Muscle of arm (tissue), 12 donors: ENCODE results near the gene MESP2. TPM values are rescaled to one million over a fixed set of nuclear protein-coding genes. Genes with fewer than 3 reads are reported as not detected.

Experiments
- DNase-seq: peaks from one replicate; pipeline ENCODE4 v3.0.0-alpha.2; 2013
- polyA plus RNA-seq, 12 donors: library from polyadenylated mRNA; unstranded; fragments of 120-200 nt; gene quantifications; one replicate each; pipeline ENCODE4 v1.2.1, GENCODE V29; 2013; ENCODE audit not compliant: insufficient read length in 12 of 12

The MESP2 gene
- polyA plus RNA-seq, 12 donors, result 0.11 to 1.0 (median 0.40) TPM; not detected in 4

DNA sequence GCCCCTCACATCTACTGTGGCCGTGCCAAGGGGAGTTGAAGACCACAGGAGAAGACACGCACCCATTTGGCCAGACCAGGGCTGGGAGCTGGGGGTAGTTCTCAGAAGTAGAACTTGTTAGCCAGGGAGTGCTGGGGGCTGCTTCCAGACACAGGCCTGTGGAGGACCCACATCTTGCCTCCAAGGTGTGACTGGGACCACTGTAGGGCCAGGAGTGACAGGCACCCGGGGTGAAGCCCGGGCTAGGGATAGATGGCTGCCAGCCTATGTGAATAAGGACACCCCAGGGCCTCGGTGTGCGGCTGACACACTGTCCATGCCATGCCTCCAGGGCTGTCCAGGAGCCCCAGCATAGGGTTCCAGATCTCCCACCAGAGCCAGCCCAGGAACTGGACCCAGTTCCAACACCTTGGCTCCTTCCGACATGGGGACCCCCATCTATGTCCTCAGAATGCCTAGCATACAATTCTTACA, 36.8 kb downstream of the MESP2 start:
- no peak for DNase-seq

DNA sequence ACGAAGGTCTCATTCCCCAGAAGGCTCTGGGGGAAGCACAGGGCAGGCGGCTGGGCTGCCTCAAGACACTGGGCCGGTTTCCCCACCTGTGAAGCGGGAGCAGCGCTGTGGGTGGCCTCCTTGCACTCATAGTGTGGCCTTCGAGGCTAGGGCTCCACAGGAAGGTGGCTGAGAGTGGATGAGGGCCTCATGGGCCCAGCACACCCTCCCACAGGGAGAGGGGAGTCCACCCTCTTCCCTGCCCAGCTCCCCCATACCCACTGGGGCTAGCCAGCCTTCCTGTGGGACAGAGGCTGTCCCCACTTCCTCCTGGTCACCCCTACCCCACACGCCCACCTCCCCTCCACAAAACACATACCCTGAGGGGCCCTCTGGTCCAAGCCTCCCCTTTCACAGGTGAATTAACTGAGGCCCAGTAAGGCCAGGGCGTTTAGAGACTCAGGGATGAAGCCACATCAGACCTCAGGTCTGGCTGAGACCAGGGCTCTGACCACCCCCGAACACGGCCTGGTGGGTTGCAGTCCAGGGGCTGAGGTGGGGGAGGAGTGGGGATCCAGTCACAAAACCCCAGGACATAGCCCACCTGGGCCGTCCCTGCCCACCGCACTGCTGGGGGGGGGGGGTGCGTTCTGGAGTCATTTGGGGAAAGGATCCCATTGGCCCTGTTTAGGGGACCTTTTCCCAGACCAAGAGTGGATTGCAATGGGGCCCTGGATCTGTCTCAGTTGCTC, 37.4 kb downstream of the MESP2 start:
- DNase-seq, result no peak

DNA sequence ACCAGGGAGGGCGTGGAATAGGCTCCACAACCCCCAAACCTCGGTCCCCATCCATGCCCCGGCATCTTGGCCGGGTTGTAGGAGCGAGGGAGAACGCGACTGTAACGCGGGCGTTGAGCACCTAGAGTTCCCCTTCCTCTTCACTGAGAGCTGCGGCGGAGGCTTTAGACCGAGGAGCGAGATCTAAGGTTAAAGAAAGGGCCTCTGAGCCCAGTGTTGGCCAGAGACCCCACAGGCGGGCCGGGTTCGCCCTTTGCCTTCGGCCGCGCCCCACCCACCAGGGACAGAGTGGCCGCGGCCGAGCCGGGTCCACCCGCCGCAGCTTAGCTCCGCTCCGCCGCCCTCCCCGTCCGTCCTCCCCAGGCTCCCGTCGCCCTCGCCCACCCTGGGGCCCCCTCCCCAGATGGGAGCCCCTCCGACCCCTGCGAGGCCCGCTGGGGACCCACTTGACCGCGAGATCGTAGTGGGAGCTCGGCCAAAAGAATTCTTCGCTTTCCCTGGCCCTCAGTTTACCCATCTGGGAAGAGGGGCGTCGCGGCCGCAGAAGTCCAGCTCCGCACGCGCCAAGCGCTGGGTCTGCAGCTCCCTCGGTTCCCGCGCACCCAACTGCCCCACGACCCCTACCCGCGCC, 38.1 kb downstream of the MESP2 start:
- DNase-seq, result no peak

DNA sequence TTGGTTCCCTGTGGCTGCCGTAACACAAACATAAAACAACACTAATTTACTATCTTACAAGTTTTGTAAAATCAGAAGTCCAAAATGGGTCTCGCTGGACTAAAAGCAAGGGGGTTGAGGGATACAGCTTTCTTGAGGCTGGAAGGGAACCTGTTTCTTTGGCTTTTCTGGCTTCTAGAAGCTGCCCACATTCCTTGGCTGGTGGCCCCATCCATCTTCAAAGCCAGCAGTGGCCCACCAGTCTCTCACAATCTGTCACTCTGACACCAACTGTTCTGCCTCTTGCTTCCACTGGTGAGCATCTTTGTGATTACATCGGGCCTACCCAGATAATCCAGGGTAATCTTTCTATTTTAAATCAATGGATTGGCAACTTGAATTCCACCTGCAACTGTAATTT, 39.6 kb downstream of the MESP2 start:
- DNase-seq, result no peak

DNA sequence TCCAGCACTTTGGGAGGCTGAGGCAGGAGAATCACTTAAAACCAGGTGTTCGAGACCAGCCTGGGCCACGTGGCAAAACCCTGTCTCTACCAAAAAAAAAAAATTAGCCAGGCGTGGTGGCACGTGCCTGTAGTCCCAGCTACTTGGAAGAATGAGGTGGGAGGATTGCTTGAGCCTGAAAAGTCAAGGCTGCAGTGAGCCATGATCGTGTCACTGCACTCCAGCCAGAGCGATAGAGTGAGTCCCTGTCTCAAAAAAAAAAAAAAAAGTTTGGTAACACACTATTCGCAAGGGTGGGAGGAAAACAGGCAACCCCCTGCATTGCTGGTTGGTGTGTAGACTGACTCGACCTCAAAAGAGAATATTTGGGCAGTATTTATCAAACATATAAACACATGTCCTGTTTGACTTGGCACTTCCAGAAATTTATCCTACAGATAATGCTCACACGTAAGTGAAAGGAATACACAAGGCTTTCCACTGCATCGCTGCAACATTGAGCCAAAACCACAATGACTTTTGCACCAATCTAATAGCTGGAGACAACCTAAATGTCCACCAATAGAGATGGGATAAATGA, 41.7 kb downstream of the MESP2 start:
- DNase-seq, result no peak

DNA sequence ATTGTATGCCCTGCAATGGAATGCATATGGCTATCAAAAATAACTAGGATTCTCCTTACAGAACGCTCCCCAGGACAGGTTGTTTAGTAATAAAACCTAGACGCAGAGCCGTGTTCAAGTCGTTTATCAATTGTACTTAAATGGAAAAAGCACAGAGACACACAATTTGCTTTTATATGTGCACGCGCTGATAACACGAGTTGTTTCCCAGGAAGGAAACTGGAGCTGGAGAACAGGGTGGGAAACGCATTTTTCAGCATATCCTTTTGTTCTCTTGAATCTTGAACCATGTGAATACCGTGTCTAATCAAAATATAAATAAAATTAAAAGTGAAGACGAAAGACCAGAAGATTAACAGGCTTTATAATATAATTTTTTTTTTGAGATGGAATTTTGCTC, 42.2 kb downstream of the MESP2 start:
- DNase-seq, result no peak

DNA sequence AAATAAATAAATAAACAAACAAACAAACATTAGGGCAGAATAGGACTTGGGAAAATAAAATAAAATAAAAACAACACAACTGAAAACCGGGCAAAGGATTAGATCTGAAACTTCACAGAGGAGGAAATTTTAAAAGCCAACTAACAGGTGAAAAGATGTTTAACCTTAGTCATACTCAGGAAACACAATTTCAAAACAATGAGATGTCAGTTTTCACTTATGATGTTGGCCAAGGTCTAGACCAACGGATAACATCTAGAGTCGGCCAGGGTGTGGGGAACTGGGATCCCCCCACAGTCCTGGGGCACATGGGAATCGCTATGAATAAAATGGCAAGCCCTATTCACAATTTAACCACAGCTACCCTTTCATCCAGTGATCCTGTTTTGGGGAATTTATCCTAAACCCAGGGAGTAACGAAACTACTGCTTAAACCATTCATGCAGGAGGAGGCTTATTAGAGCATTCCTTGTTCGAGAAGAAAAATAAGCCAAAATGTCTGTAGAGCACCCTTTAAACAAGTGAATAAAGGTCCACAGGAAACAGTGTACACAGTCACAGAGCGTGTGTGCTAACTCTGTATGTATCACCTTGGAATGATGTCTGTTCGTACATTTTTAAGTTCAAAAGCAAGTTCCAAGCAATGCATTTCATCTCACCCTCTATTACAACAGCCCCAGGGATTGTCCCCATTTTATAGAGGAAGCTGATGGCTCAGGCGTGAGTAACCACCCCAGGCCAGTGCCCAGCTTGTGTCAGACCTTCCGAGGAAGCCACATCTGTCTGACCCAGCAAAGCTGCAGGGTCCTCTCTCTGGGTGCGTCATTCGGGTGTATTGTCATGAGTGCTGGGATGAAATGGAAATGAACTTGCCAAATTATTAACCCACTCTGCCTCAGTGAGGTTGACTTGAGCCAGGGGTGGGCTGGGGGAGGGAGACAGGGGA, 44.8 kb downstream of the MESP2 start:
- no peak for DNase-seq

DNA sequence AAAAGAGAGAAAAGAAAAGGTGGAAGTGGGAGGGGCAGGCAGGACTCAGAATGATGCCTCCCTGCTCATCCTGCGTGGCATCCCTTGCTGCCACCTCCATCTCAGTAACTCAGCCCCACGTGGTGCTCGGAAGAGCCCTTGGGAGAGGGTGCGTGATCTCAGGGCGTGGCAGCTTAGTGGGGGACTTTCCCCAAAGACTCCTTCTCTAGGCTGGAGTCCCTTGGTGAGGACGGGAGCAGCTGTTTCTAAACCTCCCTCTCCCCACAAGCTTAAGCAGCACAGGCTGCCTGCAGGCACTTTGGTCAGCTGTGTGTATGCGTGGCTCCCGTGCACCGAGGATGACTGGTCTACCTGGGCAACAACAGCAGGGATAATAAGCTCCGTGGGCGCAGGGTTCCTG, 45.9 kb downstream of the MESP2 start:
- no peak for DNase-seq

DNA sequence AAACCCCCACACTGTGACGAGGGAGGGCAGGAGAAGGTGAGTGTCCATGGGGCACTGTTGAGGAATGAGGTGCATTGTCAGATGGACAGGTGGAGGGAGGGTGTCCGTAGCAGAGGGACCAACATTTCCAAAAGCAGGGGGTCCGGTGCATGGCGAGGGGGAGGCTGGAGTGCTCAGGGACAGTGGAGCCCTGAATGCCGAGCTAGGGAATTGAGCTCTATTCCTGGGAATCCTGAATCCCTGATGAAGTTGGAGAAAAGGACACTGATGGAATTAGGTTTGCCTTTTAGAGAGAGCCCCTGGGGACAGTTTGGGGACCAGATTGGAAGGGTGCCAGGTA, 46.4 kb downstream of the MESP2 start:
- no peak for DNase-seq

DNA sequence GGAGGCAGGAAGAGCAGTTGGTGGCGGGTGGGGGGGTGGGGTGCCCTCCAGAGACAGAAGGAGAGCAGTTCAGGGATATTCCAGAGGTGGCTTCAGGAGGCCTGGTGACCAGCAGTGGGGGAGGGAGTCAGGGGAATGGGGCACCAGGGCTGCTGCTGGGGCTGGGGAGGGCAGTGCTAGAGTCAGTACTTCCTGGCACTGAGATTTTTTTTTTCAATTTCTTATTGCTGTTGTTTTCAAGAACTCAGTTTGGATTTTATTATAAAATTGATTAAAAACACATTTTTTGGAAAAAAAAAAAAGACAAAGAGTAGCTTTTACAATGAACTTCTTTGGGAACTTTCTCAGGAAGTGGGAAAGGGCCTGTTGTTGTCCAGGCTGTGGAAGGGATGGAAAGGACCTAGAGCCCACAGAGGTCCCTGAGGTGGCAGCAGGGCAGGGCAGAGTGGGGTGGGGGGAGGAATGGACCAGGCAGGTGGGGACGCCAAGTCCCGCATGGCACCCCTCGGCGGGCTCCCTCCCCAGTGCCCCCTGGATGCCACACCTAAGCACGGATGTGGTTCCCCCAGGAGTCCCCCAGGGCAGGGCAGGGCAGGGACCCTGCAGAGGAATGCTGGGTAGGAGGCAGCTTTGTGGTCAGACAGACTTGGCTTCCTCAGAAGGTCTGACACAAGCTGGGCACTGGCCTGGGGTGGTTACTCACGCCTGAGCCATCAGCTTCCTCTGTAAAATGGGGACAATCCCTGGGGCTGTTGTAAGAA, 47.0 kb downstream of the MESP2 start:
- no peak for DNase-seq

DNA sequence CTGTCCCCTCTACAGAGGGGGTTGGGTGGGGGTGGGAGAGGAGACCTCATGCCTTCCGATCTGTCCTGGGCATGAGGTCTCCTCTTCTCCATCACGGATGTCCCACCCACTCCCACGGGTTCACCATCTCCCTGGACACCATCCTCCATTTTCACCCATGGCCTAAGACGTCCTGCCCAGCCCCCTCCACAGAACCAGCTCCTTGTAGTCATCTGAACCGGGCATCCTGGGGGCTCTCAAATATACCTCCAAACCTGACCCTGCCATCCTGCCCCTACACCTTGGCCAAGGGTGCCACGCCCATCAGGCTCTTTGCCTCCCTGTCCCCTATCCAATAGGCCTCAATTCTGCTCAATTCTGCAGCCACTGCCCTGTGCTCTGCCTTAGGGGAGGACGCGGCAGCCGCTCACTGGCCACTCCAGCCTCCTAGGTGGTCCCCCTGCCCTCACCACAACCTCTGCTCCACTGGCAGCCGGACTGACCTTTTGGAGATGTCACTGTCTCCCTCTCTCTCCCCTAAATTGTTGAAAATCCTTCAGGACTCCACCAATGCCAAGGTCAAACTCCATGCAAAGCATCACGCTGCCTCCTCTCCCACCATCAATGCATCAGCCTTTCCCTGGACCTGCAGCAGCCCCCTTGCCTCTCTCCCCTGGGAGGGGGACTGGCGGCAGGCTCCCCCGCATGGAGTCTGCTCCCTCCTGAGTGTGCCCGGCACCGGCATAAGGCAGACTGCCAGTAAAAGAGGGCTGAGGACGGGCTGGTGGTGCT, 47.9 kb downstream of the MESP2 start:
- DNase-seq, result no peak

DNA sequence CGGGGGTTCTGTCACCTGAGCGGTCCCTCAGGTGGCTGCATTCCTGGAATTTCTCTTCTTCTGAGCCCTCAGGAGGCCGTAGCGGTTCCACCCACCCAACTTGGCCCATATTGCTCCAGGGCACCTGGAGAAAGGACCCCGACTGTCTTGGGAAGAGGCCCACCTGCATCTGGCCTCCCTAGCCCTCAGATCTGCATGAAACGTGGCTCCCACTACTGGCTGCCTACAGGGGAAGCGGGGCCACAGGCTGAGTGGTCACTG, 48.4 kb downstream of the MESP2 start:
- DNase-seq, result no peak

DNA sequence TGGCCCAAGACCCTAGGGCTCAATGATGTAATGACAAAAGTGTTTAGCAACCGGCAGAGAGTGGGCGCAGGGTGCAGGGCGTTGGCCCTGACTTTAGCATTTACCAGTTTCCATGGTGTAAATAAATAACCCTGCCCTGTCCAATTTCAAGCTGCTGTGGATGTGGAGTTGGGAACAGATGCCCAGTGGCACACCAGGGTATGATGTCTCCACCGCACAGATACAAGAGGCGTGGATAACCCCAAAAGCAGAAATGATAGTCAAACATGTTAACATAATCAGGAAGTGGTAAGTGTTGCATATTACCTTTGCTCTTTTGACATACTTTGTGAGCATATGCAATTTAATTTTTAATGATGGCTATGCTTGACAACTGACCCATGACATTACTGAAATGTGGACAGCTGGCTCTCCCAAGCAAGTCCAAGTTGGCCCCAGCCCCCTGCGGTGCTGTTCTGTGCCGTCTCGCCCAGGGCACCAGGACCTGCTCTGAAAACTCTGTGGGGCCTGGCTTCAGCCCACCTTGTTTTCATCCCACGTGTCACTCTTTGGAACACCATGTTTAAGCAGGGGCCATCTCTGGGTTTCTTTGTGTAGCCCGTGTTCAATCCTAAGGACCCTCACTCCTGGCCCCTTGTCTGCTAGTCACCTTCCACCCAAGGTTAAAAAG, 49.3 kb downstream of the MESP2 start:
- DNase-seq, result no peak

DNA sequence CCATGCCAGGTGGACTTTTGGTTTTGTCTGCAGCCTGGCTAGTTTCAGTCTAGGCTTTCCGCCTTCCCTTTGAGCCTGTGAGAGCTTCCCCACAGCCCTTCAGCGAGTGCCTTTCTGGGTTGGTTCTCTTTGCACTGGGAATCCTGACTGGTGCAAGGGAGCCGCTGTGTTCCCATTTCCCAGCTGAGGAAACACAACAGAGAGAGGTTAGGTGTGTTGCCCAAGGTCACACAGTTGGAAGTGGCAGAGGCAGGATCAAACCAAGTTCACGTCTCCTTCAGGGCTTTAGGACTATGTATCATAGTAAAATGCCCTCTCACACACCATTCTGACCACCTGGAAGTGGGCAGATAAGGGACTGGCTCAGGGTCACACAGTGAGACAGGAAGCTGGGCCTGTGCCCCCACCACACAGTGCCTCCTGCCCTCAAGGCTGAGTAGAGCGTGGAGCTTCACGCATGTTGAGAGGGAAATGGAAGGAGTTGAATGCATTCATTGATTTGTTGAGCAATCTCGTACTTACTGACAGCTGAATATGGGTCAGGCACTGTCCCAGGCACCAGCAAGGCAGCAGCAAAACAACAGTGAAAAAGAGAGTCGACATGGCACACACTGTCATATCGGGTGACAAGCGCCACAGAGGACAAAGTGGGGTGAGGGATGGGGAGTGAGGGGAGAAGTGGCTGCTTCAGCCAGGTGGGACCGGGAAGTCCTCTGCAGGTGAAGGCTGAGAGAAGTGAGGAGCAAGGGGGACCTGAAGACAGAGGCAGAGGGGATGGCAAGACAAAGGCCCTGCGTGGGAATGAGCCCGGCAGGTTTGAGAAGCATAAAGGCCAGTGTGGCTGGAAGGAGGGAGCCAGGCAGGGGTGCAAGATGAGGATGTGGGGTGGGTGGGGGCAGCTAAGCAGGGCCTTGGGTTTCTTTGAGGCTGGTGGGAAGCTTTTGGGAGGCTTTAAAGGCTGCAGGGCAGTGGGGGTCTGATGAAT, 50.8 kb downstream of the MESP2 start:
- no peak for DNase-seq

DNA sequence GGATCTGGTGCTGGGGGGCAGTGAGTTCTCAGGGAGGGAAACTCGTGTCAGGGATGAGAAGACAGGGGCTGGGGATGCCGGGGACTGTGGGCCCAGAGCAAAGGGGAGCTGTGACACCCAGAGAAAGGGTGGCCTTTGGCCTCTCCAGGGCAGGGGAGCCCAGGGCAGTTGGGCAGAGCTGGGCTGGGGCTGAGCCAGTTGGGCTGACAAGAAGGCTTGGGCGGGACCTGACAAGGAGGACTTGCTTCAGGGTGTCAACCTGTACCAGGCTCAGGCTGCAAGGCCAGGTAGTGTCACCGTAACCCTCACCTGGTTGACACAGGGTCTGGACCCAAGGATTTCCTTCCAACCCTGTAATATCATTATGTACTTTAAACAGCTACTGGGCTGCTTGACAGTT, 51.7 kb downstream of the MESP2 start:
- DNase-seq, result no peak
